Naive thymus-derived CD4-positive, alpha-beta T cell (primary cell): ENCODE measurements around the gene TMEM208. TPM values are rescaled to one million over a fixed set of nuclear protein-coding genes. Genes with fewer than 3 reads are reported as not detected.

Experiments
- ATAC-seq: fragments of 150-1000 bp; cut with Tn5 transposase; 2 replicates; pipeline ENCODE4 v1.10.0; 2021; ENCODE audit warnings: mild to moderate bottlenecking, moderate library complexity
- CTCF ChIA-PET: fragments of 350-600 bp; sonication (Branson Sonifier 250); formaldehyde crosslinking; loops from one replicate; lab custom pipeline; 2021; ENCODE audit warnings: antibody characterized with exemption; lab: Charles Lee
- POLR2A ChIA-PET: fragments of 350-600 bp; sonication (Branson Sonifier 250); formaldehyde crosslinking; loops from one replicate; lab custom pipeline; 2021; ENCODE audit warnings: antibody characterized with exemption, inconsistent platforms; lab: Charles Lee
- DNase-seq, 9 donors: peaks; one replicate each; pipeline versions ENCODE4 v3.0.0 to v3.0.0-alpha.2; 2020 to 2022; ENCODE audit warnings: mixed read lengths in 1 of 9
- H3K27ac ChIP-seq: one replicate; pipeline ENCODE4 v1.7.0; 2013; ENCODE audit warnings: mild to moderate bottlenecking, low read depth, low read length, moderate library complexity
- H3K27me3 ChIP-seq, 2 donors: one replicate each; pipeline ENCODE4 v1.7.0; 2013; ENCODE audit warnings: low read length in 2 of 2, mild to moderate bottlenecking in 2 of 2, moderate library complexity in 2 of 2; ENCODE audit not compliant: control insufficient read depth in 2 of 2, insufficient read depth in 2 of 2
- H3K36me3 ChIP-seq, 3 experiments: 1 replicate in 2 of 3; 2 replicates in 1 of 3; pipeline ENCODE4 v1.7.0; 2013; ENCODE audit warnings: low read length in 3 of 3, mild to moderate bottlenecking in 3 of 3, moderate library complexity in 1 of 3; ENCODE audit not compliant: insufficient read depth in 3 of 3, control insufficient read depth in 2 of 3
- H3K4me1 ChIP-seq, 2 donors: one replicate each; pipeline ENCODE4 v1.7.0; 2013; ENCODE audit warnings: low read length in 2 of 2, mild to moderate bottlenecking in 2 of 2, moderate library complexity in 1 of 2; ENCODE audit not compliant: control insufficient read depth in 2 of 2, insufficient read depth in 2 of 2
- H3K4me3 ChIP-seq: 2 replicates; pipeline ENCODE4 v1.7.0; 2013; ENCODE audit warnings: mild to moderate bottlenecking, low read length
- H3K9me3 ChIP-seq, 3 experiments: 1 replicate in 2 of 3; 2 replicates in 1 of 3; pipeline ENCODE4 v1.7.0; 2013; ENCODE audit warnings: low read length in 3 of 3; ENCODE audit not compliant: control insufficient read depth in 2 of 3
- H3K27ac Mint-ChIP-seq, 9 donors: one replicate each; pipeline ENCODE4 v1.8.0; 2020 to 2022; ENCODE audit warnings: mixed read lengths in 9 of 9, mild to moderate bottlenecking in 8 of 9, moderate library complexity in 5 of 9, inconsistent platforms in 2 of 9
- H3K27me3 Mint-ChIP-seq, 5 donors: one replicate each; pipeline ENCODE4 v1.8.0; 2021 to 2022; ENCODE audit warnings: mixed read lengths in 5 of 5, mild to moderate bottlenecking in 1 of 5
- H3K36me3 Mint-ChIP-seq, 5 donors: one replicate each; pipeline ENCODE4 v1.8.0; 2020 to 2022; ENCODE audit warnings: mixed read lengths in 5 of 5, mild to moderate bottlenecking in 3 of 5, inconsistent platforms in 1 of 5
- H3K4me1 Mint-ChIP-seq, 7 donors: one replicate each; pipeline ENCODE4 v1.8.0; 2020 to 2022; ENCODE audit warnings: mixed read lengths in 7 of 7, mild to moderate bottlenecking in 3 of 7, inconsistent platforms in 1 of 7
- H3K4me3 Mint-ChIP-seq, 10 donors: one replicate each; pipeline ENCODE4 v1.8.0; 2020 to 2022; ENCODE audit warnings: mild to moderate bottlenecking in 10 of 10, mixed read lengths in 10 of 10, moderate library complexity in 6 of 10, inconsistent platforms in 2 of 10
- H3K9me3 Mint-ChIP-seq, 11 donors: one replicate each; pipeline ENCODE4 v1.8.0; 2020 to 2022; ENCODE audit warnings: mixed read lengths in 11 of 11, mild to moderate bottlenecking in 4 of 11, inconsistent platforms in 1 of 11, moderate library complexity in 1 of 11
- intact Hi-C, 2 donors: fragments of 100-400 bp; cut with micrococcal nuclease; formaldehyde crosslinking; loops; one replicate each; pipeline ENCODE4 v1.15.1; 2023
- polyA plus RNA-seq, 2 donors: library from polyadenylated mRNA; unstranded; fragments of 300-500 nt; fragmentation: Illumina TruSeq; gene quantifications; one replicate each; pipeline ENCODE4 v1.2.3, GENCODE V29; 2021
- total RNA-seq, 6 experiments: library from RNA in 5 of 6; stranded (reverse) in 5 of 6; gene quantifications; 1 replicate in 5 of 6; 2 replicates in 1 of 6; pipeline ENCODE4 v1.2.3 and lab custom pipeline; 2021 to 2026

Gene TMEM208
- total RNA-seq: 10 to 100 TPM; 27.6 to 44.8 (median 32.7) TPM
- 10 to 100 TPM; 79.7 to 88.3 TPM for polyA plus RNA-seq
- total RNA-seq (lab: John Stamatoyannopoulos, UW): 17.5 reads per million, percentile 47 among the genes with 10 or more reads in this experiment

DNA sequence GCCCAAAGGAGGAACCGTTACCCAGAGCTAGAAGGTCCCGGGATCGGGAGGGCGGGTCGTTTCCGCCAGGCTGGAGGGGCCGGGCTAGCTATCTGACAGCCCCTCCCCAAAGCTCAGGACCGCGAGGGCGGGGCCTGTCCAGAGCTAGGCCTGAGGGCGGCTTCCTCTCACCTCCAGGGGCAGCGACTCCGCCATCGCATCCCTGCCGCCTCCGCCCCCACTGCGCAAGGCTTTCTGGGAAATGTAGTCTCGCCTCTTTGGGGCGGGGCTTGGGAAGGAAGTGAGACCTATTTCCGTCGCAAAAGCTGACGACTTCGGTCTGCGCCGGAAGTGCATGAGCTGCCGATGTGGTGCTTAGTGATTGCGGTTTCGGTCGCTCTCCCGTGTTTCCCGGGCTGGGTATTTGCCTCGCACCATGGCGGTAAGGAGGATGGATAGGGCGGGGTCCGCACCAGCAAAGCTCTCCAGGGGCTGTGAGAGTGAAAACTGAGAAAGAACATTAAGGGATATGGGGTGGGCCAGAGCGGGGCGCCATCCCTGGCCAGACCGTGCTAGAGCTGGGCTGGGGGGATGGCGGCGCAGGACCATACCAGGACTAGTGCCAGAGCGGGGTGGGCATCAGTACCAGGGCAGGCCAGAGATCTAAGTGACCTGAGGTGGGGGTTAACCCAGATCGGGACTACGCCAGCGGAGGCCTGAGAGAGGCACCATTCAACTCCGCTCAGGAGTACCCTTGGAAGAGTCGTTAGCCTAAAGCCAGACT is at the start of gene TMEM208:
Gene TMEM208, plus strand, starts transcription at position 327 of the 763 bp plus-strand sequence. Its CDS starts 89 bp downstream, at position 416.
- Mint-ChIP-seq H3K27me3 (no peaks in the 10 kb centered on the region), H3K4me3 (peak within 1 kb of the TSS; percentile 94 to 100 (median 98)), H3K4me1 (peaks cover 37 to 62% (median 50%) of the 10 kb centered on the region in 7 donors), H3K36me3 (peaks cover 4 to 9% (median 7%) of the 10 kb centered on the region in 5 donors), H3K9me3 (no peaks in the 10 kb centered on the region), H3K27ac (peak within 1 kb of the TSS; percentile 93 to 100 (median 99))
- ChIA-PET POLR2A (interaction anchor here (0.8 to 2.3 kb wide), 15 partner anchors 9 to 440 kb away, joined by 3 to 20 read pairs (median 5); partner anchors contain the start of genes E2F4 and FHOD1), CTCF (interaction anchor here (0.6 to 1.6 kb wide), 6 partner anchors 12 to 207 kb away, joined by 3 to 6 read pairs (median 4); partner anchors contain the start of gene FHOD1)
- peaks cover 9 to 47% (median 10%) of the 10 kb centered on the region in 3 experiments for H3K36me3 ChIP-seq
- ATAC-seq (peak; percentile 99), DNase-seq (peak; percentile 94 to 99 (median 97))
- peak within 1 kb of the TSS; percentile 85 for H3K27ac ChIP-seq
- peak within 1 kb of the TSS; percentile 90 for H3K4me3 ChIP-seq
- no peaks in the 10 kb centered on the region for H3K9me3 ChIP-seq
- intact Hi-C loops: loop anchor here (1.0 to 5.0 kb wide), 16 partner anchors 9 to 1905 kb away; partner anchors contain the start of genes E2F4 (in 2 of the 2), FHOD1 (in 2 of the 2), PLEKHG4 (in 2 of the 2) and ACD (in 1 of the 2)
- H3K4me1 ChIP-seq: peaks cover 14 to 38% of the 10 kb centered on the region in 2 donors
- no peaks in the 10 kb centered on the region for H3K27me3 ChIP-seq

DNA sequence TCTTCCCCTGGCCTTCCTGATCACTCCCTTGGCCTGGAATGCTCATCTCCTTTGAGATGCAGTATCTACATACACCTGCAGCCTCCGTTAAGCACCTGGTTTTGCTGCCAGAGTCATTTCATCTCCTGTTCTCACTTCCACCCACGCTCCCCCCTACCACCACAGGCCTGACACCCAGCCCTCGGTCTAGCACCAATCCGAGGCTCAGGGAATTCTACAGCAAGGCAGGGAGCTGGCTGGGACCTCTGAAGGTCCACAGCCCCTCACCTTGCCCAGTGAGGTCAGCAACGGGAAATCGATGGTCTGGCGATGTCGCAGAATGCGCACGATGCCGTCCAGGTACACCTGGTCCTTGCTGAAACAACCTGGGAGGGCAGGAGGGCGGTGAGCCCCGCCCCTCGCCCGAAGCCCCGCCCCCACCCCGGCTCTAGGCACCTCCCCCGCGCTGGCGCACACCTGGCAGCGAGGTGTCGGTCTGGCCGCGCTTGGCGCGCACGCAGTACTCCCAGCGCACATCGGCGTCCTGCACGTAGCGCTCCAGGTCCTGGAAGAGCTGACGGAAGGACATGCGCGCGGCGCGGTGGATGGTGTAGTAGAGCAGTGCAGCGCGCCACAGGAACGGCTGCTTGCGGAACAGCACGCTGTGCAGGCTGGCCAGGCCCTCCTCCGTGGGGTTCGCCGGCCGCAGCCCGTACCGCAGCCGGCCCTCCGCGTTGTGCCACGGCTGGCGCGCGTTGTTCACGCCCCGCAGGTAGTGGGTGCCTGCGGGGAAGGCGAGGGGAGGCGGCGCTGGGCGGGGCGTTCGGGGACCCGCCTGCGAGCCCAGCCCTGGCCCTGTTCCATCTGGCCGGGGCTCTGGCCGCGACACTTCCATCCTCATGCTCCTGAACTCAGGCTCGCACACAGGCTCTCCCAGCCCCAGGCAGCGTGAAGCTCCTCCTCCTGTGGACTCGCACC is 48.9 kb upstream of the TMEM208 start:
- intact Hi-C loops: no loop called here
- H3K9me3 Mint-ChIP-seq: peaks cover 0 to 1% (median 0%) of the 10 kb centered on the region in 11 donors
- Histone ChIP-seq H3K27me3 (peaks cover 0 to 8% of the 10 kb centered on the region in 2 donors), H3K36me3 (no peaks in the 10 kb centered on the region), H3K4me1 (peaks cover 13 to 22% of the 10 kb centered on the region in 2 donors), H3K9me3 (no peaks in the 10 kb centered on the region), H3K27ac (no peak overlapping the region), H3K4me3 (peak overlapping the region; percentile 43)
- peak; percentile 66 for ATAC-seq
- H3K27ac Mint-ChIP-seq: peak overlapping the region in 2 of 9 donors; percentile 31 to 47
- H3K4me1 Mint-ChIP-seq: peaks cover 8 to 47% (median 22%) of the 10 kb centered on the region in 7 donors
- peak overlapping the region; percentile 36 to 81 (median 68) for H3K4me3 Mint-ChIP-seq
- H3K36me3 Mint-ChIP-seq: peaks cover 0 to 22% (median 0%) of the 10 kb centered on the region in 5 donors
- ChIA-PET POLR2A (interaction anchor here (4.1 kb wide), 1 partner anchor 17 kb away, joined by 31 read pairs; the partner anchor contains the start of genes FBXL8 and TRADD), CTCF (interaction anchor here (0.5 kb wide), 1 partner anchor 375 kb away, joined by 3 read pairs; no protein-coding TSS in a partner anchor)
- DNase-seq: peak in 7 of 9 donors; percentile 44 to 61 (median 55)
- peaks cover 0 to 36% (median 33%) of the 10 kb centered on the region in 5 donors for H3K27me3 Mint-ChIP-seq

DNA sequence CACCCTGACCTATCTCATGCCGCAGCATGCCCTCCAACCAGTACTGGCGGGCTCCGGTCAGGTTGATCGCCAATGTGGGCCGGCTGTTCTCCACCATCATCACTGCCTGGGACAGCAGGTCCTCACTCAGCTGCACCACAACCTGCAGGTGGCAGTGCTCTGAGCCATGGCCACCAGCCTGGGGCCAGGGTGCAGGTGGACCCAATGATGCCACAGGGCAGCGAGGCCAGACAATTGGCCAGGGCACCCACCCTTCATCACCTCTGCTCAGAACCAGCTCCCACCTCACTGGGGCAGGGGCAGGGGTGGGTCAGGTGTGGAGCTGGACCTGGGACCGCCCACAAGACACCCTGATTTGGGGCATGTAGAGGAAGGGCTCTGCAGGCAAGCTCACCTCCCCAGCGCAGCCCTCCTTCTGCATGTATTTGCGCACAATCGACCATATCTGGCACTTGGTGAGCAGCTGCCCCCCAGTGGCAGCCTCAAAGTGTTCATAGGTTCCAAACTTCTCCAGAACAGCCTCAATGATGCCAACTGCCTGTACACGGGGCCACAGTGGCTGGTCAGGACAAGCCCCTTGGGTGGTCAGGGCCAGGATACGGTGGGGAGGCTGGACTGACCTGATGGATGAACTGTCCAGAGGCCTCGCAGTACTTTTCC is 47.4 kb upstream of the TMEM208 start:
- no peak overlapping the region for H3K27ac Mint-ChIP-seq
- H3K36me3 Mint-ChIP-seq: peaks cover 0 to 14% (median 0%) of the 10 kb centered on the region in 5 donors
- H3K4me1 Mint-ChIP-seq: peaks cover 0 to 37% (median 11%) of the 10 kb centered on the region in 7 donors
- H3K4me3 ChIP-seq: no peak overlapping the region
- H3K36me3 ChIP-seq: peaks cover 0 to 7% (median 0%) of the 10 kb centered on the region in 3 experiments
- H3K27ac ChIP-seq: no peak overlapping the region
- DNase-seq (no peak), ATAC-seq (no peak)
- peaks cover 4 to 10% of the 10 kb centered on the region in 2 donors for H3K4me1 ChIP-seq
- intact Hi-C loops: no loop called here
- H3K27me3 Mint-ChIP-seq: peaks cover 0 to 27% (median 24%) of the 10 kb centered on the region in 5 donors
- H3K9me3 ChIP-seq: no peaks in the 10 kb centered on the region
- ChIA-PET CTCF (no interaction called here), POLR2A (no interaction called here)
- H3K27me3 ChIP-seq: peaks cover 0 to 1% of the 10 kb centered on the region in 2 donors
- H3K4me3 Mint-ChIP-seq: peak overlapping the region in 3 of 10 donors; percentile 13 to 36 (median 33)
- H3K9me3 Mint-ChIP-seq: peaks cover 0 to 1% (median 0%) of the 10 kb centered on the region in 11 donors

DNA sequence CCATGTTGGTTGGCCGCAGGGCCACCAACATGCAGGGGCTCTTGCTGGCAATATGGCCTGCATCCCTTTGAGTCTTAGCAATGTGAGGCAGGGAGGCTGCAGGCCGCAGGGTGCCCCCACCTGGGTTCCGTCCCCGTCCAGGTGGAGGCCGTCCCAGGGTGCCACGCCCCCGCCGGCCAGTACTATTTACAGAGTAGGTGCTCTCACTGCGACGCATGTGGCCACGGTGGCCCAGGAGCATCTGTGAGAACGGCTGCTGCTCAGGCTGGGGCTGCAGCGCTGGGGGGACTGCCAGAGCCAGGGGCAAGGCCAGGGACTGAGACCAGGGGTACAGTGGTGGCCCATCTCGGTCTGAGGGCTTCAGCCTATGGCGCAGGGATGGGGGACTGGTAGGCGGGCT is 46.8 kb upstream of the TMEM208 start:
- Histone ChIP-seq H3K4me3 (no peak overlapping the region), H3K9me3 (no peaks in the 10 kb centered on the region), H3K4me1 (peaks cover 8 to 9% of the 10 kb centered on the region in 2 donors), H3K36me3 (peaks cover 0 to 7% (median 0%) of the 10 kb centered on the region in 3 experiments), H3K27me3 (no peaks in the 10 kb centered on the region), H3K27ac (no peak overlapping the region)
- peaks cover under 1 to 43% (median 13%) of the 10 kb centered on the region in 7 donors for H3K4me1 Mint-ChIP-seq
- peaks cover 0 to 1% (median 0%) of the 10 kb centered on the region in 11 donors for H3K9me3 Mint-ChIP-seq
- H3K27me3 Mint-ChIP-seq: peaks cover 2 to 27% (median 23%) of the 10 kb centered on the region in 5 donors
- ATAC-seq: no peak
- peaks cover 0 to 14% (median 0%) of the 10 kb centered on the region in 5 donors for H3K36me3 Mint-ChIP-seq
- POLR2A ChIA-PET: no interaction called here
- no peak overlapping the region for H3K27ac Mint-ChIP-seq
- CTCF ChIA-PET: no interaction called here
- H3K4me3 Mint-ChIP-seq: no peak overlapping the region
- no peak for DNase-seq
- intact Hi-C loops: no loop called here

DNA sequence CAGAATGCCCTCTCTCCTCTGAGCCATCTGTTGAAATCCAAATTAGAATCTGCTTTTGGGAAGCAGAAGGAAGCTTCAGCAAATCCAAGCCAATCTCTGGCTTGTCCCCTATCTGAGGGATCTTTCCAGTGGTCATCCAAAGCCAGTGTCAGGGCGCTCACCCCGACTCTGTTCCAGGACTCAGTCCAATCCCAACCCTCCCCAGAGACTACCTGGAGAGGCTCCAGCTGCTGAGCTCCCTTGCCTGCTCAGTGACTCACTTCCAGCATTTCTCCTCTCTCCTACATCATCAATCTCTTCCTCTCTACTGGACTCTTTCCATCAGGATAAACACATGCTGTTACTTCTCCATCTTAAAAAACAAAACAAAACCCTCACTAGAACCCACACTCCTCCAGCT is 45.6 kb upstream of the TMEM208 start:
- Mint-ChIP-seq H3K4me1 (peaks cover 8 to 40% (median 21%) of the 10 kb centered on the region in 7 donors), H3K36me3 (peaks cover 0 to 5% (median 0%) of the 10 kb centered on the region in 5 donors), H3K9me3 (no peaks in the 10 kb centered on the region), H3K27ac (no peak overlapping the region), H3K4me3 (no peak overlapping the region), H3K27me3 (peaks cover 11 to 24% (median 16%) of the 10 kb centered on the region in 5 donors)
- POLR2A ChIA-PET: interaction anchor here (1.4 kb wide), 1 partner anchor 19 kb away, joined by 7 read pairs; no protein-coding TSS in a partner anchor
- ATAC-seq: no peak
- H3K9me3 ChIP-seq: no peaks in the 10 kb centered on the region
- intact Hi-C loops: no loop called here
- no peak for DNase-seq
- H3K4me1 ChIP-seq: peaks cover 15% of the 10 kb centered on the region in 2 donors
- H3K27ac ChIP-seq: no peak overlapping the region
- H3K4me3 ChIP-seq: no peak overlapping the region
- CTCF ChIA-PET: no interaction called here
- H3K27me3 ChIP-seq: no peaks in the 10 kb centered on the region
- H3K36me3 ChIP-seq: peaks cover 0 to 7% (median 0%) of the 10 kb centered on the region in 3 experiments
